Panc1 (cell line): ENCODE results near the gene FRRS1L.

Source experiments
- CTCF ChIP-seq: fragments of 450-650 bp; IDR thresholded peaks from 2 replicates; pipeline ENCODE4 v1.5.1; 2017; ENCODE audit warnings: mild to moderate bottlenecking
- POLR2AphosphoS5 ChIP-seq: IDR thresholded peaks from 2 replicates; pipeline ENCODE4 v1.6.1; 2012; ENCODE audit warnings: mild to moderate bottlenecking, low read depth, low read length, moderate library complexity
- REST ChIP-seq, 2 experiments: IDR thresholded peaks; 2 replicates each; pipeline ENCODE4 v1.6.1; 2011 to 2012; ENCODE audit warnings: low read depth in 2 of 2, control low read depth in 1 of 2, low read length in 1 of 2, mild to moderate bottlenecking in 1 of 2, moderate library complexity in 1 of 2; ENCODE audit not compliant: insufficient read depth in 1 of 2
- SIN3A ChIP-seq: IDR thresholded peaks from 2 replicates; pipeline ENCODE4 v1.6.1; 2012; ENCODE audit warnings: low read depth, mild to moderate bottlenecking, low read length, moderate library complexity, borderline replicate concordance; ENCODE audit not compliant: insufficient read depth

- no peak for TF ChIP-seq CTCF
- no peak for TF ChIP-seq POLR2AphosphoS5
- TF ChIP-seq SIN3A, result no peak
- no peak for TF ChIP-seq REST (IDR thresholded peaks at IDR 0.05; ENCODE audit: insufficient read depth in 1 of 2, low read depth in 2 of 2, low read length in 1 of 2)
These were observed 34.5 kb downstream of the FRRS1L start for GRCh38 chr9:109132567-109133021.
